SH-SY5Y (cell line): ENCODE data around the gene MTG2.

ENCODE experiments used
- GATA2 ChIP-seq: IDR thresholded peaks from 2 replicates; pipeline ENCODE4 v1.6.1; 2011; ENCODE audit warnings: mild to moderate bottlenecking, low read depth, low read length
- GATA3 ChIP-seq: IDR thresholded peaks from 2 replicates; pipeline ENCODE4 v1.6.1; 2011; ENCODE audit warnings: low read depth, mild to moderate bottlenecking, low read length, moderate library complexity

Gene MTG2

GRCh38 chr20:62182469-62183425 lies at the start of gene MTG2:
Gene MTG2 (plus strand): TSS chr20:62183028. CDS start chr20:62193421, 10,393 bp downstream.
- TF ChIP-seq GATA3 (no peak), GATA2 (no peak; the same call in 1 of the 2 replicates)

- TF ChIP-seq GATA2: no peak
Observed at GRCh38 chr20:62133051-62133845, 49.6 kb upstream of the MTG2 start.

- TF ChIP-seq GATA3 (no peak), GATA2 (no peak)
Observed at GRCh38 chr20:62133864-62134263, 49.0 kb upstream of the MTG2 start.

GRCh38 chr20:62134735-62135231 lies 48.0 kb upstream of the MTG2 start:
- TF ChIP-seq GATA2 (no peak), GATA3 (no peak)

GRCh38 chr20:62135573-62136266 lies 47.1 kb upstream of the MTG2 start:
- TF ChIP-seq GATA3 (no peak), GATA2 (no peak)

- TF ChIP-seq GATA3 (no peak), GATA2 (no peak)
Observed at GRCh38 chr20:62136283-62137091, 46.3 kb upstream of the MTG2 start.

- TF ChIP-seq GATA3 (no peak), GATA2 (no peak)
Observed at GRCh38 chr20:62137092-62137384, 45.8 kb upstream of the MTG2 start.

GRCh38 chr20:62137478-62138203 lies 45.2 kb upstream of the MTG2 start:
- TF ChIP-seq GATA3 (no peak), GATA2 (no peak)

GRCh38 chr20:62138204-62138543 lies 44.7 kb upstream of the MTG2 start:
- TF ChIP-seq GATA2 (no peak), GATA3 (no peak)

GRCh38 chr20:62138912-62139311 lies 43.9 kb upstream of the MTG2 start:
- TF ChIP-seq GATA2 (no peak), GATA3 (no peak)

GRCh38 chr20:62139636-62140035 lies 43.2 kb upstream of the MTG2 start:
- no peak for TF ChIP-seq GATA2
- TF ChIP-seq GATA3: no peak

- TF ChIP-seq GATA3 (no peak), GATA2 (no peak)
Observed at GRCh38 chr20:62141043-62141396, 41.8 kb upstream of the MTG2 start.

- TF ChIP-seq GATA2 (no peak), GATA3 (no peak)
Observed at GRCh38 chr20:62141397-62142251, 41.2 kb upstream of the MTG2 start.
